Endometrial microvascular endothelial cells (primary cell): Measurements from ENCODE around the gene SNED1. TPM values are rescaled to one million over a fixed set of nuclear protein-coding genes. Genes with fewer than 3 reads are reported as not detected.

Source experiments
- in situ Hi-C: cut with HindIII; loops from 2 replicates; pipeline ENCODE4 v1.10.0; 2017; ENCODE audit warnings: low sequenced_read_pairs, low pct_unique_long_range_greater_than_20kb; ENCODE audit errors: inconsistent ontology term
- total RNA-seq: library from RNA; depleted of rRNA; stranded (reverse); fragments of >200 nt; gene quantifications from one replicate; pipeline ENCODE4 v1.2.3, GENCODE V29; 2015; ENCODE audit errors: inconsistent ontology term

Gene SNED1
- total RNA-seq, 1 donor from 2014 or later, result 15.0 TPM

DNA sequence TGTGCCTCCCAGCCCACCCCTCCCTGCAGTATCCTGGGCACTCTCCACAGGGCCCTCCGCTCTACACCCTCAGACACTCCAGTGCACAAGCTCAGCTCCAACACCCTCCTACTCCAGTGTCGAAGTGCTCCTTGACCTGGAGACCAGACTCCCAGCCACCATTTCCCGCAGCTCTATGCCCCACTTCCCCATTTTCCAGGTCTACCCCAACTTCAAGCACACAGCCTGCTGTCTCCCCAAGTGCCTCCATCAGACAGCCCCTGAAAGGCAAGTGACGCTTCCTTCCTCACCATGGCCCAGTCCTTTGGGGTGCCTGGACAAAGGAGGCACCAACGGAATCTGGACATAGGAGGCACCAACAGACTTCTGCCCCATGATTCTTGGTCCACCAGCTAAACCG lies 143.6 kb downstream of the SNED1 start:
- in situ Hi-C loops, result no loop called here

GRCh38 chr2:241142593-241142992 lies 144.2 kb downstream of the SNED1 start:
- in situ Hi-C loops, result no loop called here

Other genes starting within 250 kb of the SNED1 start
- not detected for gene KIF1A, start 178.4 kb upstream of the SNED1 start, total RNA-seq
- not detected for gene AGXT, start 129.8 kb upstream of the SNED1 start, total RNA-seq
- gene MAB21L4, start 102.5 kb upstream of the SNED1 start, total RNA-seq, result not detected
- gene CROCC2, start 92.3 kb upstream of the SNED1 start, total RNA-seq, result not detected
- 37.3 TPM for gene MTERF4, start 103.7 kb downstream of the SNED1 start, total RNA-seq
- 4.1 TPM for gene PASK, start 150.9 kb downstream of the SNED1 start, total RNA-seq
- 83.4 TPM for gene PPP1R7, start 151.8 kb downstream of the SNED1 start, total RNA-seq
- 0.19 TPM for gene ANO7, start 190.1 kb downstream of the SNED1 start, total RNA-seq